ENCODE measurements around the gene VPS52.

DNA sequence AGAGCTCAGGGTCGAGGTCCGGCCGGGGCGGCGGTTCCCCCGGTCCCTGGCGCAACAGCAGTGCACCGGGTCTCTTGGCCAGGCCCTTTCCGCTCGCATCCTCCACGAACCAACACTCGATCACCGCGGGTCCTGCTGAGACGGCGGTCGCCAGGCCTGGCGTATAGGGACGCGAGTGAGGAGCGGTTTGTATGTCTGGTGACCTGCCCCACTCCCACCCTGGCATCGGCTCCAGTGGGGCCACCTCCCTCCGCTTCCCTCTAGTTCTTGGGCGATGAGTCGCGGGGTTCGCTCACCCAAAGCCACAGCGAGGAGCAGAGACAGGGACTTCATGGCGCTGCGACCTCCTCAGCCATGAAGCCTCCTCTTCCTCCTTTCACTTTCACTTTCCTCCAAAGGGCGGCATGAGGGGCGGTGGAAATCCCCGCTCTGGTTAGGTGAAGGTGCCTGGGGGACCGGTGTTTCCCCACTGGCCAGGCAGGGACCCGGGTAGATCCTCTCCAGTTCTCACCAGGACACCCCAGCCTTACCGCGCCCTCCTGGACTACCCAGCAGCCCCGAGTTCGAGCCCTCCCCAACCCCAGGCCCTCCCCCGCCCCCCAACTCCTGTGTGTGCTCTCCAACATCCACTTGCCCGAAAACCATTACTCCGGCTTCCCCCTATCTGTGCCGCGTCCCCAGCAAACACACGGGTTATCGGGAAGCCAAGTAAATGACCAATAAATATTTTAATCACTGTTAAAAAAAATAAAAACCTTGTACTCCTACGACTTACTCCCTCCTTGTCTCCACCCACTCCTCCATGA is 42.2 kb upstream of the VPS52 start, which contains the start of gene TAPBP:
- TF ChIP-seq POLR2AphosphoS5 (IDR thresholded peaks at IDR 0.05), result no peak
- TF ChIP-seq, protein P1, sequence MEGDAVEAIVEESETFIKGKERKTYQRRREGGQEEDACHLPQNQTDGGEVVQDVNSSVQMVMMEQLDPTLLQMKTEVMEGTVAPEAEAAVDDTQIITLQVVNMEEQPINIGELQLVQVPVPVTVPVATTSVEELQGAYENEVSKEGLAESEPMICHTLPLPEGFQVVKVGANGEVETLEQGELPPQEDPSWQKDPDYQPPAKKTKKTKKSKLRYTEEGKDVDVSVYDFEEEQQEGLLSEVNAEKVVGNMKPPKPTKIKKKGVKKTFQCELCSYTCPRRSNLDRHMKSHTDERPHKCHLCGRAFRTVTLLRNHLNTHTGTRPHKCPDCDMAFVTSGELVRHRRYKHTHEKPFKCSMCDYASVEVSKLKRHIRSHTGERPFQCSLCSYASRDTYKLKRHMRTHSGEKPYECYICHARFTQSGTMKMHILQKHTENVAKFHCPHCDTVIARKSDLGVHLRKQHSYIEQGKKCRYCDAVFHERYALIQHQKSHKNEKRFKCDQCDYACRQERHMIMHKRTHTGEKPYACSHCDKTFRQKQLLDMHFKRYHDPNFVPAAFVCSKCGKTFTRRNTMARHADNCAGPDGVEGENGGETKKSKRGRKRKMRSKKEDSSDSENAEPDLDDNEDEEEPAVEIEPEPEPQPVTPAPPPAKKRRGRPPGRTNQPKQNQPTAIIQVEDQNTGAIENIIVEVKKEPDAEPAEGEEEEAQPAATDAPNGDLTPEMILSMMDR (IDR thresholded peaks at IDR 0.05; ENCODE audit: poor library complexity, severe bottlenecking), result no peak
- TF ChIP-seq SMC3 (conservative IDR thresholded peaks at IDR 0.05; ENCODE audit: poor library complexity), result no peak
- TF ChIP-seq MXI1 (conservative IDR thresholded peaks at IDR 0.05; ENCODE audit: poor library complexity, severe bottlenecking), result no peak

All from neural cell (in vitro differentiated cells).